HG02759 (cell line): ENCODE results near the gene ETV6.

Experiments
- ATAC-seq: cut with Tn5 transposase; IDR thresholded peaks from one replicate; pipeline ENCODE4 v1.9.1; 2021; ENCODE audit warnings: mild to moderate bottlenecking, moderate library complexity; ENCODE audit not compliant: unreplicated experiment

ETV6 gene

GRCh38 chr12:11732023-11732422, 82.5 kb downstream of the ETV6 start:
- ATAC-seq = no peak

GRCh38 chr12:11732715-11733114, 83.2 kb downstream of the ETV6 start:
- no peak for ATAC-seq

GRCh38 chr12:11734580-11735180, 85.2 kb downstream of the ETV6 start:
- ATAC-seq = no peak

- ATAC-seq = no peak
Observed at GRCh38 chr12:11738450-11738849, 89.0 kb downstream of the ETV6 start.

- no peak for ATAC-seq
Observed at GRCh38 chr12:11739980-11740577, 90.6 kb downstream of the ETV6 start.

GRCh38 chr12:11741434-11742092, 92.1 kb downstream of the ETV6 start:
- no peak for ATAC-seq

GRCh38 chr12:11743423-11744409, 94.2 kb downstream of the ETV6 start:
- ATAC-seq = no peak

- ATAC-seq = no peak
Observed at GRCh38 chr12:11744410-11744801, 94.9 kb downstream of the ETV6 start.

- no peak for ATAC-seq
Observed at GRCh38 chr12:11745113-11745512, 95.6 kb downstream of the ETV6 start.

GRCh38 chr12:11746024-11746771, 96.7 kb downstream of the ETV6 start:
- ATAC-seq = peak; percentile 49

- ATAC-seq = peak; percentile 21
Observed at GRCh38 chr12:11746940-11747716, 97.7 kb downstream of the ETV6 start.

GRCh38 chr12:11747969-11748368, 98.5 kb downstream of the ETV6 start:
- no peak for ATAC-seq

GRCh38 chr12:11748903-11749302, 99.4 kb downstream of the ETV6 start:
- ATAC-seq = no peak

- ATAC-seq = peak; percentile 53
Observed at GRCh38 chr12:11749943-11750690, 100.6 kb downstream of the ETV6 start.

- ATAC-seq = no peak
Observed at GRCh38 chr12:11752403-11753149, 103.1 kb downstream of the ETV6 start.

- no peak for ATAC-seq
Observed at GRCh38 chr12:11753150-11753499, 103.7 kb downstream of the ETV6 start.

- no peak for ATAC-seq
Observed at GRCh38 chr12:11753826-11754225, 104.4 kb downstream of the ETV6 start.

- no peak for ATAC-seq
Observed at GRCh38 chr12:11754256-11754655, 104.8 kb downstream of the ETV6 start.
